ENCODE data around the gene TYW3.

The TYW3 gene

GRCh38 chr1:74791491-74791890, 58.5 kb downstream of the TYW3 start:
- no peak for DNase-seq

- DNase-seq: no peak
These were observed 66.2 kb downstream of the TYW3 start for GRCh38 chr1:74799119-74799657.

GRCh38 chr1:74811436-74812179, 78.7 kb downstream of the TYW3 start:
- no peak for DNase-seq

- DNase-seq: no peak
These were observed 79.2 kb downstream of the TYW3 start for GRCh38 chr1:74812180-74812541.

Data from hematopoietic multipotent progenitor cell treated with erythropoietin and hydrocortisone succinate and interleukin-3 and kit ligand, for 4 days (in vitro differentiated cells).